ENCODE data around the gene DIPK1B.

DNA sequence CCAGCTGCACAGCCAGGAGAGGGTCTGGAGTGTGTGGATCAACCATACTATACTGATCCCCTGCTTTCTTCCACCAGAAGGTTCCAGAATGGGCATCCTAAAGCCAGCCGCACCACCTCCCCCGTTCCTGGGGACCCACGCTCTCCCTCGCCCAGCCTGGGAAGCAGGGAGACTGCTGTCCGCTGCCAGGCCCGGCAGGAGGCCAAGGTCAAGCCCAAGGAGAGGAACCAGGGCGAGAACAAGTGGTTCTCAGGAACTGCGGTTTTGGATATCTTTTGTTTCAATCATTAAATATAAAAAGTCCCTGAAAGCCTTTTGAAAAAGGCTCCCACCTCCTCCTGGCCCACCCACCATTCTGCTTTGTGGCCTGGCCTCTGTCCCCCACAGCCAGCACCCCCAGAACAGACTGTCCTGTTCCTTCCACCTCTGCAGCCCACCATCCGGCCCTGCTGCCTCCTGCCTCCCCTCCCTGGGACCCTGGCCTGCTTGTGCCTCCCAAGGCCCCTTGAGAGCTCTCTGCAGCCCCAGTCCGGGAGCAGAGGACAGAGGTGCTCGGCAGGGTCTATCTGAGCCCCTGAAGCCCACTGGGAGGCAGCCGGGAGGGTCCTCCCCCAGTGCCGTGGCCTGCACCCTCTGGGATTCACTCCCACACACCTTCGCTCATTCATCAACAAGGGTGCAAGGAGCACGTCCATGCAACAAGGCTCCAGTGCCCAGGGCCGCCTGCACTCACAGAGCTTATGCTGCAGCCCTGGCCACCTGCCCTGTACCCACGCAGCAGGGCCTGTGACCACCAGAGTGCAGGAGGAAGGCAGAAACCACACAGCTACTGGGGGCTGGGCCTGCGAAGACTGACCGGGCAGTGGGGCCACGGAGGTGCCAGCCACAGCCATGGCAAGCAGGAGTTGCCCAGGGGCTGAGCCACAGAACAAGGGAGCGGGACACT, 36.6 kb downstream of the DIPK1B start:
- TF ChIP-seq FOXM1 (IDR thresholded peaks at IDR 0.05; ENCODE audit: borderline replicate concordance) (no peak), BHLHE40 (IDR thresholded peaks at IDR 0.05; ENCODE audit: borderline replicate concordance) (no peak), FOXK2 (IDR thresholded peaks at IDR 0.05) (no peak), SP1 (IDR thresholded peaks at IDR 0.05) (no peak), TARDBP (IDR thresholded peaks at IDR 0.05) (no peak)
